PC-3 (cell line): ENCODE data around the gene ANGPTL5.

ENCODE experiments used
- CTCF ChIP-seq: fragments of 300-600 bp; sonication (generic); conservative IDR thresholded peaks from 2 replicates; pipeline ENCODE4 v1.5.1; 2017; ENCODE audit warnings: antibody characterized with exemption, low read depth, mild to moderate bottlenecking, low read length
- EZH2 ChIP-seq: fragments of 300-600 bp; sonication (generic); IDR thresholded peaks from one replicate; pipeline ENCODE4 v1.6.1; 2017; ENCODE audit warnings: antibody characterized with exemption, mild to moderate bottlenecking, low read length; ENCODE audit not compliant: unreplicated experiment

GRCh38 chr11:101889767-101890166 is 26.6 kb downstream of the ANGPTL5 start:
- TF ChIP-seq CTCF (no peak), EZH2 (no peak)
